Putamen (tissue), 1 donor: ENCODE measurements around the gene PRKN.
"Not testable (repeated sequence)": the region's sequence is repeated elsewhere in the genome, so short reads cannot be mapped to it uniquely, and the experiment has no call there.

Experiments used
- DNase-seq: peaks from one replicate; pipeline ENCODE4 v3.0.0-alpha.2; 2016; ENCODE audit warnings: low spot score

The PRKN gene

GRCh38 chr6:161838306-161839035, 889.1 kb downstream of the PRKN start:
- DNase-seq, result no peak

- DNase-seq, result no peak
These were observed 889.7 kb downstream of the PRKN start for GRCh38 chr6:161837854-161838253.

- no peak for DNase-seq
These were observed 890.2 kb downstream of the PRKN start for GRCh38 chr6:161837449-161837735.

GRCh38 chr6:161836643-161837448, 890.7 kb downstream of the PRKN start:
- peak; percentile 19 for DNase-seq

- no peak for DNase-seq
These were observed 891.9 kb downstream of the PRKN start for GRCh38 chr6:161835500-161836215.

GRCh38 chr6:161834426-161834825, 893.1 kb downstream of the PRKN start:
- DNase-seq, result no peak

GRCh38 chr6:161833099-161833860, 894.3 kb downstream of the PRKN start:
- no peak for DNase-seq

GRCh38 chr6:161832622-161833021, 894.9 kb downstream of the PRKN start:
- DNase-seq, result no peak

- DNase-seq, result no peak
These were observed 896.5 kb downstream of the PRKN start for GRCh38 chr6:161830866-161831616.

GRCh38 chr6:161829291-161829729, 898.3 kb downstream of the PRKN start:
- DNase-seq, result peak; percentile 61

- no peak for DNase-seq
These were observed 899.2 kb downstream of the PRKN start for GRCh38 chr6:161828355-161828754.

- no peak for DNase-seq
These were observed 901.1 kb downstream of the PRKN start for GRCh38 chr6:161826512-161826911.

GRCh38 chr6:161822204-161822603, 905.4 kb downstream of the PRKN start:
- not testable (repeated sequence) for DNase-seq

- no peak for DNase-seq
These were observed 909.7 kb downstream of the PRKN start for GRCh38 chr6:161817881-161818280.

- no peak for DNase-seq
These were observed 911.6 kb downstream of the PRKN start for GRCh38 chr6:161815965-161816364.

GRCh38 chr6:161813156-161813555, 914.4 kb downstream of the PRKN start:
- DNase-seq, result no peak

GRCh38 chr6:161809971-161810370, 917.6 kb downstream of the PRKN start:
- DNase-seq, result no peak

- no peak for DNase-seq
These were observed 922.7 kb downstream of the PRKN start for GRCh38 chr6:161804838-161805237.

GRCh38 chr6:161803131-161803530, 924.4 kb downstream of the PRKN start:
- no peak for DNase-seq

- no peak for DNase-seq
These were observed 925.3 kb downstream of the PRKN start for GRCh38 chr6:161802231-161802630.

GRCh38 chr6:161798844-161799394, 928.6 kb downstream of the PRKN start:
- DNase-seq, result no peak
